Effector memory CD4-positive, alpha-beta T cell (primary cell): ENCODE results near the gene KLHL3.

Source experiments
- DNase-seq, 3 donors: peaks; one replicate each; pipeline ENCODE4 v3.0.0-alpha.2; 2020
- H3K27ac ChIP-seq: 2 replicates; pipeline ENCODE4 v1.7.0; 2013; ENCODE audit warnings: mild to moderate bottlenecking, low read length, moderate library complexity; ENCODE audit not compliant: insufficient read depth, poor library complexity, severe bottlenecking
- H3K27me3 ChIP-seq: replicated peaks from 2 replicates; pipeline ENCODE4 v1.7.0; 2013; ENCODE audit warnings: mild to moderate bottlenecking, low read length; ENCODE audit not compliant: insufficient read depth, control insufficient read depth, poor library complexity, severe bottlenecking
- H3K36me3 ChIP-seq: 2 replicates; pipeline ENCODE4 v1.7.0; 2013; ENCODE audit warnings: mild to moderate bottlenecking, low read length, moderate library complexity; ENCODE audit not compliant: control insufficient read depth, insufficient read depth
- H3K4me1 ChIP-seq: 2 replicates; pipeline ENCODE4 v1.7.0; 2013; ENCODE audit warnings: low read length, mild to moderate bottlenecking; ENCODE audit not compliant: control insufficient read depth, insufficient read depth, poor library complexity, severe bottlenecking
- H3K4me3 ChIP-seq: 2 replicates; pipeline ENCODE4 v1.7.0; 2013; ENCODE audit warnings: low read length, low read depth, mild to moderate bottlenecking; ENCODE audit not compliant: insufficient read depth, poor library complexity, severe bottlenecking
- H3K9me3 ChIP-seq: 2 replicates; pipeline ENCODE4 v1.7.0; 2013; ENCODE audit warnings: mild to moderate bottlenecking, low read length, moderate library complexity; ENCODE audit not compliant: control insufficient read depth

KLHL3 gene

DNA sequence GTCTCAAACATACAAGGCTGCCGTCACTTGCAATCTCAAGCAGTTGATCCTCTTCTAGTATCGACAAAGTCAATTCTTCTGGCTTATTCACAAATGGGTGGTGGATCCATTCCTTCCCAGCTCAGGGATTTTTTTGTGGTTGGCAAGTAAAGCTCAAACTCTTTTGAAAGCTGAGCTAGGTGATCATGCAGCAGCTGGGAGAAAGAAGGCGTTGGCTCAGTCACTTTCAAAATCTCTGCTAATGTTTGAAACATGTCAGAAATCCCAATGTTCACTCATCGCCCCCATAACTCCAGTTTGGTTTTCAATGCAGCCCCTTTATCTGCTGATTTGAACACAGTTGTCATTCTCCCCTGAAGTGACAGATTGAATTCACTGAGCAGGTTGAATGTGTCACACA, 22.2 kb upstream of the KLHL3 start:
- H3K36me3 ChIP-seq, result no peaks in the 10 kb centered on the region
- DNase-seq, result no peak

DNA sequence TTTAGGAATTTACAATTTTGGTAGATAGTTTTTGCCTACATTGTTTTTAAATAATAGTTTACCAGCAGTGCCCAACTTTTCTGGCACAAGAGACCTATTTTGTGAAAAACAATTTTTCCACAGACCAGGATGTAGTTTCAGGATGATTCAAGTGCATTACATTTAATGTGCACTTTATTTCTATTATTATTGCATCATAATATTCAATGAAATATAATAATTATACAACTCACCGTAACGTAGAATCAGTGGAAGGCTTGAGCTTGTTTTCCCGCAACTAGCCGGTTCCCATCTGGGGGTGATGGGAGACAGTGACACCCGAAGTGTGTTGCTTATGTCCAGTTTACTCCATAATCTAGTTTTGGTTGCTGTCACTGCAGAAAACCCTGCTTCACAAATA, 21.7 kb upstream of the KLHL3 start:
- Histone ChIP-seq H3K27me3 (no peaks in the 10 kb centered on the region), H3K36me3 (no peaks in the 10 kb centered on the region), H3K4me3 (no peak overlapping the region), H3K9me3 (no peaks in the 10 kb centered on the region), H3K27ac (no peak overlapping the region), H3K4me1 (peaks cover 2% of the 10 kb centered on the region)
- DNase-seq, result no peak

More for the DNA sequence above, 22.2 kb upstream of the KLHL3 start:
- no peaks in the 10 kb centered on the region for H3K27me3 ChIP-seq
- no peak overlapping the region for H3K4me3 ChIP-seq
- no peak overlapping the region for H3K27ac ChIP-seq
- peaks cover 2% of the 10 kb centered on the region for H3K4me1 ChIP-seq
- no peaks in the 10 kb centered on the region for H3K9me3 ChIP-seq

DNA sequence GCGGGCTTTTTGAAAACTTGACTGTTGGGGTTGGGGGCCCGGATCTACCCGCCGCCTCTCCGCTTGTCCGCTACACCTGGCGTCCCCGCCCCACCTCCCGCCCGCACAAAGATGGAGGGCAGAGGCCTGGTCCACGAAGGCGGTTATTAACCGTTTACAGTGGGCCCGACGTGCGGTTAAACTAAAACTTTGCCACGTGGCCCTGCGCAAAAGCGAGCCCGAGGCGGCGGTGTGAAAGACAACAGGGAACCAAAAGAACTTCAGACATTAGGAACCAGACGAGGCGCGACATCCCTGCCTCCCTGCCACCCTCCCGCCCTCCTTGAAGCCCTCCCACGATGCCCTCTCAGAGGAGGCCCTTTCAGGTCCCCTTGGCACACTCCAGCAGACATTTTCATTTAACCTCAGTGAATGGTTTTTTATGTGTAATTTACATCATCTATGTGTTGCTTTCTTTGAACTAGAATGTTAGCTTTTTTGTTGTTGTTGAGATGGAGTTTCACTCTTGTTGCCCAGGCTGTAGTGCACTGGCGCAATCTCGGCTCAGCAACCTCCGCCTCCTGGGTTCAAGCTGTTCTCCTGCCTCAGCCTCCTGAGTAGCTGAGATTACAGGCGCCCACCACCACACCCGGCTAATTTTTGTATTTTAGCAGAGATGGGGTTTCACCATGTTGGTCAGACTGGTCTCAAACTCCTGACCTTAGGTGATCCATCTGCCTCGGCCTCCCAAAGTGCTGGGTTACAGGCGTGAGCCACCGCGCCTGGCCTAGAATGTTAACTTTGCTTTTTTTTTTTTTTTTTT, 19.3 kb upstream of the KLHL3 start:
- Histone ChIP-seq H3K9me3 (no peaks in the 10 kb centered on the region), H3K27me3 (no peaks in the 10 kb centered on the region), H3K4me3 (peak overlapping the region; percentile 91), H3K27ac (peak overlapping the region; percentile 100), H3K36me3 (peaks cover 5% of the 10 kb centered on the region), H3K4me1 (peaks cover 15% of the 10 kb centered on the region)
- DNase-seq, result no peak

DNA sequence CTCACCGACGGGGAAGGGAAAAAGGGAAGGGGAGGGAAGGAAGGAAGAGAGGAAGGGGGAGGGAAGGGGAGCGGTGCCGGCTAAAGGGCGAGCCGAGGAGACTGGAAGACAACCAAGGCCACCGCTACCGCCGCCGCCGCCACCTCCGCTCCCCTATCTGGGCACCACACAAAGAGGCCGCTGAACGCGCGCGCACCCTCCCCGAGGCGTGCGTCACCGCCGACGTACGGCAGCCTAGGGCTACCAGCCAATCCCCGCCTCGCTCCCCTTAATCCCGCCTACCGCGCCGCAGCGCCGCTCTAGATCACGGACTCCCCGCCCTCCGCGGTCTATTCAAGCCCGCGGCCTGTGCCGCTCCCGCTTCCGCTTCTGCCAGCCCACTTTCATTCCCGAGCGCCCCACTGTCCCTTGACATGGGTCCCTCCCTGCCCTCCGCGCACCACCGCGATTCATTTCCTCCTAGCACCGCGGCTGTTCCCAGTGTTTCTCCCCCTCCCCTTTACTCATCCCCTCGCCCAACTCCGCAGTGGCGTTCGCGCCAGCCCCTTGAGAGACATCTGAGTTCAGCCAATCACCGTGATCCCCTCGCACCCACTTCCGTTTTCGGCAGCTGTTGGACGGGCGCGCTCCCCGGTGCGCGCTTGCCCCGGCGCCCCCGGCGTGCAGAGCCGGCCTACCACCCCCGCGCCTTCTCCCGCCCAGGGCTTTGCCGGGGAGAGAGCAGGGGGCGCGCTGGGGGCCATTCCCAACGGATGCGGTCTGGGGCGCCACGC, 18.5 kb upstream of the KLHL3 start, which contains the start of gene HNRNPA0:
TSS of gene HNRNPA0 (minus strand) at position 176 of the 773 bp plus-strand sequence. CDS start 297 bp downstream, outside the sequence.
- no peaks in the 10 kb centered on the region for H3K9me3 ChIP-seq
- no peaks in the 10 kb centered on the region for H3K27me3 ChIP-seq
- DNase-seq, result peak; percentile 93 to 95 (median 94)
- H3K27ac ChIP-seq, result peak within 1 kb of the TSS; percentile 100
- peaks cover 5% of the 10 kb centered on the region for H3K36me3 ChIP-seq
- H3K4me3 ChIP-seq, result peak within 1 kb of the TSS; percentile 91
- H3K4me1 ChIP-seq, result peaks cover 16% of the 10 kb centered on the region

DNA sequence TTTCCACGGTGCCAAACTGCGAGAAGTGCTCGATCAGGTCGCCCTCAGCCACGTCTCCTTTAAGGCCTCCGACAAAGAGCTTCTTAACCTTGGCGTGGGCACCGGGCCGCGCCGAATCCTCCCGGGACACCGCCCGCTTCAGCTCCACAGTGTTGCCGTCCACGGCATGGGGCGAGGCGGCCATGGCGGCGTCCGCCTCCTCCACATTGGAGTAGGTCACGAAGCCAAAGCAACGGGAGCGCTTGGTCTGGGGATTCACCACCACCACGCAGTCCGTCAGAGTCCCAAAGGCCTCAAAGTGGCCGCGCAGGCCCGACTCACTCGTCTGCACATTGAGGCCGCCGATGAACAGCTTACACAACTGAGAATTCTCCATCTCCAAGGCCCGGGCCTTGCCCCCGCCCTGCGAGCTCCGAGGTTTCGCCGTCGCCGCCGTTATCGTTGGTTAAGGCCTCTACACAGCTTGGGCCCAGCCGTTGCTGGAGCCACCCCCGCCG, 17.9 kb upstream of the KLHL3 start:
- H3K36me3 ChIP-seq, result peaks cover 5% of the 10 kb centered on the region
- H3K4me1 ChIP-seq, result peaks cover 16% of the 10 kb centered on the region
- no peak for DNase-seq
- no peaks in the 10 kb centered on the region for H3K27me3 ChIP-seq
- no peaks in the 10 kb centered on the region for H3K9me3 ChIP-seq
- peak overlapping the region; percentile 91 for H3K4me3 ChIP-seq
- peak overlapping the region; percentile 100 for H3K27ac ChIP-seq

DNA sequence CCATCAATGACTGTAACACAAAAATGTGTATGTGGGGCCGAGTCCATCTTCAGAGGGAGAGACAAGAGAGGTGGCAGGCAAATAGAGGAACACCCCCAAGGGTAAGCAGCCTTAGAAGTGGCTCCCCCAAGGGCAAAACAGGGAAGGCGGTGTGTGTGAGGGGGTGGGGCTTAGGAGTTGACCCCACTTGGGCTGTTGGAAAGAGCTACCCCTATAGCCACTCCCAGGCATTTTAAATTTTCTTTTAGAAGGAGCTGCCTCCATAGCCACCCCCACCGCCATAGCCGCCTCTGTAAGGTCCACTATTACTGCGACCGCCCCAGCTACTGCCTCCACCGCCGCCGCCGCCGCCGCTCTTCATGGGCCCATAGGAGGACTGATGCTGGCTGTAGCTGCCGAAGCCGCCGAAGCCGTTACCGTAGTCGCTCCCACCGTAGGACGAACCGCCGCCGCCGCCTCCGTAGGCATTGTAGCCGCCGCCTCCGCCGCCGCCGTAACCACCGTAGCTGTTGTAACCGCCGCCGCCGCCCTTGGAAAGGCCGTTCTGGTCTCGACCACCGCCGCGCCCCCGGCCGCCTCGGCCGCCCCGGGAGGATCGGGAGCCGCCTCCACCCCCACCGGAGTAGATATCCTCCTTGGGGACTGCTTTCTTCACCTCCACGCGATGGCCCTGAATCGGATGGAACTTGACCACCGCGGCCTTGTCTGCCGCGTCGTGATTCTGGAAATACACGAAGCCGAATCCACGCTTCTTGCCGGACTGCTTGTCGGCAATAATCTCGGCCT, 17.2 kb upstream of the KLHL3 start:
- Histone ChIP-seq H3K27me3 (no peaks in the 10 kb centered on the region), H3K4me3 (peak overlapping the region; percentile 91), H3K9me3 (no peaks in the 10 kb centered on the region), H3K4me1 (peaks cover 16% of the 10 kb centered on the region), H3K27ac (peak overlapping the region; percentile 100), H3K36me3 (peaks cover 5% of the 10 kb centered on the region)
- DNase-seq, result peak; percentile 27 to 37 (median 34)

DNA sequence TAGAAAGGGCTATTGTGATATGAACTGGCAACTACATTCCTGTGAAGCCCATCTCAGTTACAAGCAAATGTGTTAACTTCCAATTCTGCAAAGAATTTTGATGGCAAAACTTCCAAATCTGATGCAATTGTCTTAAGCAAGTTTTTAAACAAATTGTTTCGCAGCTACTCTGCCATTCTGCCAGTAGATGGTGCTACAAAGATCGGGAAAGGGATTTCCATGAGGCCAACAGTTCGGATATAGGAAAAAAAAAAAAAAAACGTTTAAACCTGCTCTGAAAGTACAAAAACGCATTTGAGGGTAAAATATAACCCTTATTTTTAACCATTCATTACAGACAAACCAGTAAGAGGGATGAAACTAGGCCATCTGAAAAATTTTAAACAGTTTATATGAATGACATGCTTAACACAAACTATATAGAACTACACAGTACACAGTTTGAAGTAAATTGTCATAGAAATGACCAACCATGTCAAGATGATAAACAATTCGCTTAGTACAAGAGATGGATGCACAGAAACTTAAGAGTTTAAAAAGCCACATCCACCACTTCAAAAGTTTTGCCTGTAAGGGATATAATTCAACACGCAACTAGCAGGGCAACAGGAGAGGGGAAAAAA, 16.1 kb upstream of the KLHL3 start:
- Histone ChIP-seq H3K27me3 (no peaks in the 10 kb centered on the region), H3K36me3 (peaks cover 5% of the 10 kb centered on the region), H3K27ac (peak overlapping the region; percentile 100), H3K4me1 (peaks cover 16% of the 10 kb centered on the region), H3K9me3 (no peaks in the 10 kb centered on the region), H3K4me3 (peak overlapping the region; percentile 91)
- no peak for DNase-seq

DNA sequence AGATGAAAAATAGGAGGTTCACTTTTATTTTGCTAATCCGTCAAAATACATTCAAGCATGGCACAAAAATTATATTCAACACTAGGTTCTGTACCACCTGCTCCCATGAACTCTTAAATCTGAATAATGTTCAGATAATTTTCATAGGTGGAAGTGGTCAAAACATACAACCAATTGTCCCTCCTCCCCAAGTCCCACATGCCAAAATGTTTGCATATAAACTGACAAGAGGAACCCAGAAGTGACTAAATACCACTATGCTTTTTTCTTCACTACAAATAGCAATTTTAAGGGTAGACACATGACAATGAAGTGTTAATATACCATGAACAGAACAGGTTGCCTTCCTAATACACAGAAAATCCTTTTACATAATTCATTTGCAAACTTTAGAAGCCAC, 14.5 kb upstream of the KLHL3 start:
- no peak for DNase-seq
- Histone ChIP-seq H3K27ac (no peak overlapping the region), H3K9me3 (no peaks in the 10 kb centered on the region), H3K4me3 (no peak overlapping the region), H3K4me1 (peaks cover 16% of the 10 kb centered on the region), H3K27me3 (no peaks in the 10 kb centered on the region), H3K36me3 (peaks cover 5% of the 10 kb centered on the region)

DNA sequence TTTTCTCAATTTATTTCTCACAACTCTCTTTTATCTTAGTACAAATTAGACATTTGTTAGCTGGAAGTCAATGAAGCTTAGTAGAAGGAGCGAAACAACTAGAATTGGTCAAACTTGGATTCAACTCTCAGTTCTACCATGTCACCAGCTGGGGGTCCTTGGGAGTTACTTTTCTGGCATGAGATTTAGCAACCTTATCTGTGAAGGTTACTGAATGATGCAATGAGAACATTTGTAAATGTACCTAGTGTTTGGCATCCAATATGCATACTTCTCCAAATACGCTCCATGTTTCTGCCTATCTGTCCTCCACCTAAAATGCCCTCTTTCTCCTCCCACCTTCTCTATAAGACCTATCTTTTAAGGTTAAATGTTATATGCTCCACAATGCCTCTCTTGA, 12.0 kb upstream of the KLHL3 start:
- no peaks in the 10 kb centered on the region for H3K27me3 ChIP-seq
- H3K4me3 ChIP-seq, result no peak overlapping the region
- H3K9me3 ChIP-seq, result no peaks in the 10 kb centered on the region
- DNase-seq, result no peak
- H3K4me1 ChIP-seq, result peaks cover 13% of the 10 kb centered on the region
- H3K36me3 ChIP-seq, result peaks cover 5% of the 10 kb centered on the region
- H3K27ac ChIP-seq, result no peak overlapping the region
